Activated CD8-positive, alpha-beta memory T cell treated with anti-CD3 and anti-CD28 coated beads for 48 hours (primary cell): ENCODE measurements around the gene SIX1.

Source experiments
- DNase-seq, 3 experiments: peaks; one replicate each; pipeline ENCODE4 v3.0.0-alpha.2; 2020; ENCODE audit warnings: low read depth in 2 of 3, low spot score in 2 of 3

The SIX1 gene

DNA sequence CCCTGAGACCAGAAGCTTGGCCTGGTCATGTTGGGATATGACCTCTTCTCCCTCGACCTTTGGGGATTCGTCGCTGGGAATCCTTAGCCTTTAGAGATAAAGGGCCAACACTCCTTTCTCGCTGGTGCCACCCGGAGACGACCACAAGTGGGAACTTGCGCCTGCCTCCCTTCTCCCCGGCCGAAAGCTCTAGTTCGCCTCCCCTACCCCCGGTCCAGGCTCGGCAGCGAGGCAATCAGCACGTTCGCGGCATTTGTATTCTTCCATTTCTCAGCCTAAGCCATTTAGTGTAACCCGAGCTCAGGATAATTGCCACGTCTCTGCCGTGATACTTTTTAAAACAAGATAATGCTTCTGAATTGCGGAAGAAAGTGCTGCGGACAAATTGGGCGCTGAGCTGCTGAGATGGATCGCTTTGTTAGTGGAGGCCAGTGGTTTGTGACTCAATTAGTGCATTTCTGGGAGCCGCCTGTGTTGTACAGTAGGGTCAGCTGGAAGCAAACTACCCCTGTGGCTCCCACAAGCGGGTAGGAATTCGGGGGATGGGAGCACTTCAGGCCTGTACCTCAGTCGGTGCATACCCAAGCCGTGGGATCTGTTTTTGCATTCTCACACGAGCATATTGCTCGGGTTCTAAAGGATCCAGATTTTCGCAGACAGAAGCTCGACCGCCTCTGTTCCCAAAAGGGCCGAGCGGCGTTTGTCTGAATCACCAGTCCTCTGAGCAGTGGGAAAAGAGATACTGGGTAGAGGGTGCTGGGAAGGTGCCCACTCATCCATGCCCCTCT, 6.8 kb upstream of the SIX1 start:
- peak in 1 of 3 experiments; percentile 1 for DNase-seq

DNA sequence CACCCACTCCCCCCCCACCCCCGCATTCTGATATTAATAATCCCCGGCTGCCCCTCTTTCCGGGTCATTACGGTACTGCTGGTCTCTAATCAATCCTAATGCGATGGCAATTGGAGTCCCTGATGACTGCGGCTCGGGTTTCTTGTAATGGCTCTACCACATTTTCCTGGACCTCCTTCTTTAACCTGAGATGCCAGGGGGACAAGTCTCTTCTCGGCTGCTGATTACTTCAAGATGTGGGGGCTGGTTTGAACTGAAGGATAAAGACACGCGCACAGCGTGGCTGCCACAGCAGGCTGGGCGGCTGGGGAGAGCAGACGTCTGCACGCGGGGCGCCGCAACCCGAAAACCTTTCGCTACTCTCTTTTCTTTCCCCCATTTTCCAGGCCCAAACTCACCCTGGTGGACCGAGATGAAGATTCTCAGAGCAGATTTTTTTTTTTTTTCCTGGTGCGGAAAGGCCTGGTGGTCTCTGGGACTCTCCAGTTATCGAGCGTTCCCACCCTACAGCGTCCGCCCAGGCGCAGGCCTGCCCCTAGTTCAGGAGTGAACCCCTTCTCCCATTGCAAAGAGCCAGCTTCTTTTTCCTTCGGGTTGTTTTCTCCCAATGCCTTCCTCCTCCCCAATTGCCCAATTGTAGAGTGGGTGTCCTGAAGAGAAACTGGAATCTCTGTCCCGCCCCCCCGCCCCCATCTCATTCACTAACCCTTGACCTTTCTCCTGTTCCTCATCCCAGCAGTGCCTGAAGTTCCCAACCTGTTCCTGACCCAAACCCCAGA, 6.0 kb upstream of the SIX1 start:
- DNase-seq: no peak

DNA sequence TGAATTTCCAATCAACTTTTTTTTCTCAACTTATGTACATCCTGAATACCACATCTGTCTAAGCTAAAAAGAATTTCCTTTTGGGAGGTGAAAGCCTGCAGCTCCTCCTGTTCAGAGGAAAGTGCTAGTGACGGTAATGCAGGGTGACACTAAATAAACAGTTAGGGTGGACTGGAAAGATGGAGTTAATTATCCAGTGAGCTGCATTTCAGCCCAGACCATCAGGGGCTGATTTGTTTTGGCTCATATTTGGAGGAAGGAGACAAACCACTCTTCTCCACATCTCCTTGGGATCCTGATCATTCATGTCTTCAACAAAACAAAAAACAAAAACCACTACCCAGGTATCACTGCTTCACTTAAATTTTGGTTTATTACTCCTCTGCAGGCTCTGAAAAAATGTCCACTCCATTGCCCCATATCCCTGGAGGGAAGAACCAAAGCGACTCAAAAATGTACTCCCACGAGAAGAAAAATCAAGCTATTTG, 5.1 kb upstream of the SIX1 start:
- no peak for DNase-seq

DNA sequence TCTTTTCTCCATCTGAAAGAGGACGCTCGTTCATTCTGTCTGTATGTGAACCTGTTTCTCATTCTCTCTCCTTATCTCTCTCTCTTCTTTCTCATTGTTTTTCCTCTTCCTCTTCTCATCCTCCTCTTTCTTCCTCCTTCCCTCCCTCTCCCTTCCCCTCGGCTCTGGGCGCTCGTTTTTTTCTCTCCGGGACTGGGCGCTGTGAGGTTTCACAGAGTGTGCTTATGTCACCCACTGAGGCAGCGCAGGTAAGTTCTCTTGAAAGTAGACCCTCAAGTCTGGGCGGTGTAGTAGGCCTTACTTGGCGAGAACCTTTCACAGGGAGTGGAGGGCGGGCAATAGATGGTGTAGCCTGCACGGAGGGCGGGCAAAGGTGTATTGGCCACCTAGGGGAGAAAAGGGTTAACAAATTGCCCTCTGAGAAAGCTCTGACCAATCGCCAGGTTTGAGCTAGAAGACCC, 4.5 kb upstream of the SIX1 start:
- DNase-seq: no peak

DNA sequence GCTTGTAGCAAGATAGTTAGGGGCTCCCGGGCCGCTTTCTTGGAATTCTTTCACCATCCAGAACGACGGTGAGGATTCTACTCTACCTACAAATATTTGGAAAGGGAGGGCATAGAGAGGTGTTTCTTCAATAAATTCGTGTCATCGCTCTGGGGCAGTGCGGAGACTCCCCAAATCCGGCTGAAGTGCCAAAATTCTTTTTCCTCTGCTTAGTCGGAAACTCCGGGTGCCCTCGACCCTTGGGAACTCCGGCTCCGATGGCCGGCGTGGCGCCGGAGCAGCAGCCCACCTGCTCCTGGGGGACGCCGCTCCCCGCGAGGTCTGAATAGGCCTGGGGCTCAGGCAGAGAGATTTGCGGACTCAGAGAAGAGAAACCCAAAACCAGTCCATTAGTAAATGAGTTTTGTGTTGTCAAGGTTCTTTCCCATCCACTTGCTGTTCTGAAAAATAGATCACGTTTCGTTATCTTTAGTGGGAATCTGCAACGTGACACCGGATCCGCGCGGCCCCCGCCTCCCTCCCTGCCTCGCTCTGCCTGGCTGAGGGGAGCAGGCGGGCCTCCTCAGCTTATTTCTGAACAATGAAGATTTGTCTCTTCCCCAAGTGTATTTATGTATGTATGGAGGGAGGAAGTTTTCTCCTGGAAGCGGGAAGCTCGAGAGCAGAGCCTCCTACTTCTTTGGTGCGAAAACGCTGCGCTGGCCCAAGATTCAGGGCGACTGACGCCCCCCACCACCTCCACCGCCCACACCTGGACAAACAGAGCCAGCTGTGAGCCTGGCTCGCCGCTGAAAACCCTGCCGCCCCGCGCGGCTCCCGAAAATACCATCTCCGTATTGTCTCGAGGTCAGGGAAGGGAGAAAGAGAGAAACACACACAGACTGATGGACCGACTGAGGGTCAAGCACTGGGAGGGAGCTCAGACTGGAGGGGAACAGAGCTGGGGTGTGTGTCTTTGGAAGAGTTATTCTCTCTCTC, 3.7 kb upstream of the SIX1 start:
- no peak for DNase-seq

DNA sequence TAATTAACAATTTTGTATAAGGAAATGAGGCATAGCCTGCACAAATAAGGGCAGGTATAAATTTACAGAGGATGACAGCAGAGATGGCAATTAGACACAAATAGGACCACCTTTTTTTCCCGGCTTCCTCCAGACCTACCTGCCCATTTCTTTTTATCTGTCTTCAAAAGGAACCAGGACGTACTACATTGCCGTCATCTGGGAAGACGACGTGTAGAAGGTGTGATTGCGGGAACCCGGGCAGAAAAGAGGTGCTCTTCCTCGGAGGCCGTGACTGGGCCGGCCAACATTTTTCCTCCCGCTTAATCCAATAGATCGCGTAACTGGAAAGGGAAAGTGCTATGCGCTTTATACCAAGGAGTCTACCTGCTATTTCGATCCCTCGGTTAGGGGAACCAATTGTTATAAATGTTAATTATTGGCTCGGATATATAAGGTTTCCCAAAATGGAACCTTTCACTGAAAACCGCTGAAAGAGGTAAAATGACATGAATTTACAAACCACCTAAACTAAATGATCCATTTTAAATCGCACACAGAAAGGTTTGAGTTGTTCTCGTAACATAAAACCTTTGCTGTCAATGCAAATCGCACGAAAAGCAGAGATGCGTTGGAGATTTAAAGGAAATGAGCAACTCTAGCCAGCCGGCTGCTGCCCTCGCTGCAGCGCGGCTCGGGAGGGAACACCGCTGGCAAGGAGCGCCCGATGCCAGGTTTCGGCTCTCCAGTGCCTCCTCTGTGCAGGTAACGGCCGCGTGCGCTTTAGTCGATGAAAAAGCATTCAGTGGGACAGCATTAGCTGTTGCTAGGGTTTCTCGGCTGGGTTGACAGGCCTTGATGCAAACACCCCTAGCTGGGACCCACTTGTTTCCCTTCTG, 2.8 kb upstream of the SIX1 start:
- peak in 1 of 3 experiments; percentile 5 for DNase-seq

DNA sequence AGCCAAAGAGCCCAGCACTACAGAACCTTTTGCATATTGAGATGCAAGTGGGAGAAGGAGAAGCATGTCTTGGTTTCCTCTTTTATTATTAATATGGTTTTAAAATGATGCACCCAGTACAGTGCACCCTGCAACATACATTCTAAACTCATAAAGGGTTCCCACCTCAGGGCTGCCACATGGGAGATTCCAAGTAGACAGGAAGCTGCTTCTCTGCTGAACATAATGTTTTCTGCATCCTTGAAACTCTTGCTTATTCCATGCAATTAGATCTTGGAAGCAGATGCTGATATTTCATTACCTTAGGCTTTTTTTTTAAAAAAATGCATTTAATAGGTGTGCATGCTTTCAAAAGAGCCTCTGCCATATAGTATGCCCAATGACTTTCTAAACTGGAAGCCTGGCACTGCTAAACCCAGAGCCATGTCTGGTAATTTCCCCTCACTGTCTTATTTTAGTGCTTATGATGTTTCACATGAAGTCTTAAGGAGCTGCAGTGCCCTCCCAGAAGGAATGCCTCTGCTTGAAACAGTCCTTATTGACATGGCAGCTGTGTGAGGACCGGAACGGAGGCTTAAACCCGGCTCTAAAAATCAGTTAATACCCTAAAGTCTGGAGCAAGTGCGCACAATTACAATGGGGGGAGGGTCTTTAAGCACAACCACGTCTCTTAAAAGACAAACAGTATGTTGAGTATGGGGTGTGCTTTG, 2.0 kb upstream of the SIX1 start:
- no peak for DNase-seq

DNA sequence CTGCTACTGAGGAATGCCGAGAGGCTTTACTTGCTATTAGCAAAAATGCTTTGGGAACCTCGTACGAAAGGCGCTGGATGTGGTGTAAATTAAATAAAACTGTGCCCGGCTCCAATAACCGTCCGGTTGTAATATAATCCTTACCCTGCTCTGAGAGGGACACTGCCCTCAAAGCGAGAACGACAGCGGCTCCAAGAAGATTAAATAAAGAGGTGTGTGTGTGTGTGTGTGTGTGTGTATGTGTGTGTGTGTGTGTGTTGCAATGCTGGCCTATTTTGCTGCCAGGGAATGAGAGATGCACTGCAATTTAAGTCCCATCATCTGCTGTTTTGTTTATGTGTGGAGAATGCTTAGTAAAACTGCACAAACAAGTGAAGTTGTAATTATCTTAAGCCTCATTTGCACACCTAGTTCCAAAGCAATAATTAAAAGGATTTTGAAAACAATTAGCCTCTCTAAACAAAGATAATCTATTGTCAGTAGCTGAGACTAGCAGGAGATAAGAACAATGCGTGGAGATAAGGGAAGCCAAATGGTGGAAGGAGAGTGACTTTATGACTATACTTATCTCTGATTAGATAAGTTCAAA, 1.2 kb upstream of the SIX1 start:
- DNase-seq: no peak

DNA sequence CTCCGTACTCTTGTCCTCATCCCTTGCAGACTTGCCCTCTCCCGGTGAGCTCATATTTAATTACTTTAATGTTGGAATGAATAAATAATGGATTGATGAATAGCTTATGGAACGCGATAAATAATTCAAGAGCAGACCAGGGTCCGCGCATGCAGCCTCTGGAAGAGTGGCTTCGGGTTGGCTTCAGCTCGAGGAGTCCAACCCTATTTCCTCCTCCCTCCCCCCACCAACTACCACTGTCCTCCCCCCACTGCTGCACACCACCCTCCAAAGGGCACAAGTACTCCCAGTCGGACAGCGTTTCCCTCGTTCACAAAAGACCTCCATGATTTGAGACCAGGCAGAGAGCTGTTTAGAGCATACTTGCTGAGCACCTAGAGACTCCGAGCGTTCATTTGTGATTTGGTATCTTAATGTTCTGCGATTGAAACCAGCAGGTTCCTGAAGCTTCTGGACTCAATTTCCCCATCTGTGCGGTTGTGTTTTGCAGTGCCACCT, 647 bp upstream of the SIX1 start:
- DNase-seq: no peak

DNA sequence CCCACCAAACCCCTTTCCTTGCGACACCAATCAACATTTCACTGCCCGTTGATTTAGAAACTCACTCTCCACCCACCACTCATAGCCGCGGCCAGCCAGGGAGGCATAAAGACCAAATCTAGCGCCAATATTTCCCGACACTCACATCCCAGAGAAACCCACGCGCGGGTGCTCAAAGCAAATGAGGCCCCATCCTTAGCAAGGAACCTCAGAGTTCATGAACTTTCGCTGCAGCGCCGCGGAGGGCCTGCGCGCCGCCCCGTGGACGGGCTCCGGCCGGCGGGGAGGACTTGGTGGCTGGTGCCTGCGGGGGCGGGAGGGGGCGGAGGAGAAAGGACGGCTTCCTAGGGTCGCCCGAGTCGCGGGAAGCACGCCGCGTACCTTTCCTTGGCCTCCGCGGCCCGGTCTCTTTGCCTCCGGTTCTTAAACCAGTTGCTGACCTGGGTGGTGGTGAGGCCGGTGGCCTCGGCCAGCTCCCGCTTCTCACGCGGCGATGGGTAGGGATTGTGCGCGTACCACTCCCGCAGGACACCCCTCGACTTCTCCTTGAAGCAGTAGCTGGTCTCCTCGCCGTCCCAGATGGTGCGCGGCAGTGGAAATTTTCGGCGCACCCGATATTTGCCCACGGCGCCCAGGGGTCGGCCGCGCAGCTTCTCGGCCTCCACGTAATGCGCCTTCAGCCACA, 886 bp downstream of the SIX1 start:
- DNase-seq: no peak

DNA sequence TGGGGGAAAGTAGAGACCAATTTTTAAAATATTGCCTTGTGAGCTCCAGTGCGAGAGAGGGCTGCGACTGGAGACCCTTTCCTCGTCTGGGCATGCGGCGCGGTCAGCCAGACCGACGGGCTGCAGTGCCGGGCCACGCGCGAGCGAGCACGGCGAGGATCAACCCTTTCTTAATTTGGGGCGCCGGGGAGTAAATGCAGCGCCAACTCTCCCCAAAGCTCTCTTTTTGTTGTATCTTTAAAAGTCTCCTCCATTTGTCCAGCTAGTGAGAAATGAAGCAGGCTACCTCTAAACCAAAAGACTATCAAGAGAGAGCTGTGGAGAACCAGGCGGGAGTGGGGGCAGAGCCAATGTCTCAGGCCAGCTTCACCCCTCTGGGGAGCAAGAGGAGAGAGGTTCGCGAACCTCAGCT, 1.4 kb downstream of the SIX1 start:
- no peak for DNase-seq

DNA sequence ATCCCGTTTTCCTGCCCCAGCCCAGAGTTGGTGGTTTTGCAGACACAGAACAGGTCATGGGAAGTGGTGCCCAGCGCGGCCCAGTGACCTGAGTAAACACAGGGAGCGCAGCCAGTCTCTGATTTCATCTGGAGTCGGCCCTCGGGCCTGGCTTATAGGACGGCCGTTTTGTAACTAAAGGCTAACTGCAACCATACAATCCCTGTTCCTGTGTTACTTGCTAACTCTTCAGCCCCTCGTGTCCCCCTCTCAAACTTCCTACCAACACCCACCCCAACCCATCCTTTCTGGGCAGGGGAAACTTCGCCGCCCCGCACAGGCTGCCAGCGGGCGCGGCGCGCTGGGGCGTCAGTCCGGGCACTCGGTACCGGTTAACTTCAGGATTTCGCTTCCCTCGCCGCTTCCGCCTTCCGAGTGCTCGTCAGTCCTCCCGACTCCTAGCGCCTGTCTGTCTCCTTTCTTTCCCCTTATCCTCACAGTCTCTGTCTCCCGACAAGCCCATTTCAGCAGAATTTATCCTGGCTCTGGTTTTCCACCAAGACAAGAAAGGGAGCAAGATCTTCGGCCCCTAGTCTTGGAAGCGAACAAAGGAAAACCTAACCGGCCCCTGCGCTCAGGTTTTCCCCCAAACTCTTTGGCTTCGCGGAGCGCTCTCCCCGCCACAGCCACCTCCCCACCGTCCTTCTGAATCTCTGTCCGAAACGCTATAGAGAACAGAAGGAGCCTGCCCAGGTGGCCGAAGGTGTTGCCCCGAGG, 2.0 kb downstream of the SIX1 start:
- DNase-seq: no peak

DNA sequence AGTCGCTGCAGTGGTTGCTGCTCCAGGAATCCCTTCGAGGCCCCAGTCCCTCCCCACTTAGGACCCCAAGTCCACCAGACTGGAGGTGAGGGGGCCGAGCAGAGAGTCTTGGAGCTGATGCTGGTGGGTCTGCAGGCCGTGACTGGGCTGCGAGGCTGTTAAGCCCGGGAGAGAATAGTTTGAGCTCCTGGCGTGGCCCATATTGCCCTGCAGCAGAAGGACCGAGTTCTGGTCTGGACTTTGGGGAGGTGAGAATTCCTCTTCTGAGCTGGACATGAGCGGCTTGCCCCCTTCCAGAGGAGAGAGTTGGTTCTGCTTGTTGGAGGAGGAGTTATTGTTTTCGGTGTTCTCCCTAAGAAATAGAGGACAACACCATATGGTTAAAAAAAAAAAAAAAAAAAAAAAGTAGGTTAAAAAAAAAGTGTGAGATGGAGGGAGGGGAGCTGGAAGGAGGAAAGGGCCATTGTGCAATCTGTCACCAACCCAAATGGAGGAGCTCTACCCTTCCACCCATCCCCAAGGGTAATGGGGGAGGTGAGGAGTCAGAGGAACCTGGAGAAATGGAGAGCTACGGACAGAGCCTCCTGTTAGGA, 3.0 kb downstream of the SIX1 start:
- DNase-seq: no peak

DNA sequence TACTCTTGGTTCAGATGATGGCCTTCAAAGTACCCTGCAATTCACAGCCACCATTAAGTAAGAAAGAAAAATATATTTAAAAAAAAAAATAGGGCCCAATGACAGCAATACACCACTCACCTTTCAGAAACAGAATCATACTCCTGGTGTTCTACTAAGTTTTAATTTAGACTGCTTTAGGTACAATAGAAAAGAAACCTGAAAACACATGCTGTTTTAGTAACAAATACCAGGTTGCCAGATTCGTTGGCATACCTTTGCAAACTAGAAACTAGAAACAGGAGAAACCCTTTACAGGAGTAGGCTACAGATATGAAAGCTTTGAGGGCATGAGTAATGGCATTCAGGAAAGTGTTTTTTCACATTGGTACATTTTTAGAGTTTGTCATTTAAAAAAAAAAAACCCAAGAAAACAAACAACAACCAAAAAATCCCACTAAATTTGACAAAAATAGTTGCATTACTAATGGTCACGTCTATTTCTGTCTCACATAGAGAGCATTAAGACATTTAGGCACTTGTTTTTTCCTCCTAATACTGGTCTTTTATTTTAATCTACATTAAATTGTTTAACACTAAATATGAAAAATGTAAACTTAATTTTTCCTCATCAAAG, 4.0 kb downstream of the SIX1 start:
- no peak for DNase-seq

DNA sequence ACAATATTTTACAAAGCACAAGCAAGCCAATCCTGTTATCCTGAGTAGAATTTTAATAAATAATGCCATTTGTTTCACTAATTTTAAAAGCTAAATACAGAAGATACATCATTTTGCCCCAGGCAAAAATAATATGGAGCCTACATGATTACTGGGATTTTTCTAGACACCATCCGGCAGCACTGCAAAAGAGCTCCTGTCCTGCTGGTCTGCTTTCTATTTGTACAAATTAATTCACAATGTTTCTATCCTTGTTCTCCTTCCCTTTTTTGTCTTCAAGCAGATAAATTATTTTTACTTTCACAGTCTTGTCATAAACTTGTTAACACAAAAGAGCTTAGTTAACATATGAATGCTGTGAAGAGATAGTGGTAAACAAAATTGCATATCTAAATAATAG, 4.6 kb downstream of the SIX1 start:
- DNase-seq: no peak

DNA sequence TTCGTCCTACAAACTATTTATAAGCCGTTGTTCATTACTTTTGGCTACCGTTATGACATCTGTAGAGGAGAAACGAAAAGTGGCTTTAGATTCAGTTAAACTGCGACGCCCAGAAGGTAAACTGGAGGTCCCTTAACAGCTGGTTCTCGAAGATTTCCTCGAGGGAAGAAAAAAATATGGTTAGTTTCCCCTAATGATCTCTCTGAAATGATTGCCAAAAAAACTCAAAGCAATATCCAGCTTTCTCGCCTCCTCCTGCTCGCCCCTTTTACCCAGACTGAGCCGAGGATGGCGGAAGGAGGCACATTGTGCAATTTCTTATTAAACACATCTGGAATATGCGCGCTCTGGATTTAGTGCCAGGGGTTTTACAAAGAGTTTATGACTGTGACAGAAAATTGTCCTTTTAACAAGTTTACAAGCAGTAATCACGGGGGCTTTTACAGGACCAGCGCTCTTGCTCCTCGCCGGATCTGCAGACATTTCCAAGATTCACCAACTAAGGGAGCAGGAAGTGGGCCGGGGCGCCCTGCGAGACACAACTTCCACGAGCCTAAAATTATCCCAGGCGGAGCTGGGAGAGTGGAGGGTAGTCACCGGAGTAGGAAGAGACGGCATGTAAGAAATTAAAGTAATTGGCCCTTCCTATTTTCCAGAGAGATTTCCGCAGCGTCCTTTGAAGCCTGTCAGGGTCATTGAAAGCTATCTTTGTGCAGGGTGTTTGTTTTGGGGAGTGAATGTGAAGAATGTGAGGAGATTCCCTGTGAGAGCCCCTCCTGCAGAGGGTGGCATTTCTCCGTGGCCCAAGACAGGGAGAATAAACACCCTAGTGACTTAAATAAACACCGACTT, 5.6 kb downstream of the SIX1 start:
- DNase-seq: no peak
